ENCODE data around the gene TRPC3. TPM values are rescaled to one million over a fixed set of nuclear protein-coding genes. Genes with fewer than 3 reads are reported as not detected.

Gene TRPC3
- total RNA-seq, 2 experiments from 2014 or later = 2.0 to 2.5 TPM

DNA sequence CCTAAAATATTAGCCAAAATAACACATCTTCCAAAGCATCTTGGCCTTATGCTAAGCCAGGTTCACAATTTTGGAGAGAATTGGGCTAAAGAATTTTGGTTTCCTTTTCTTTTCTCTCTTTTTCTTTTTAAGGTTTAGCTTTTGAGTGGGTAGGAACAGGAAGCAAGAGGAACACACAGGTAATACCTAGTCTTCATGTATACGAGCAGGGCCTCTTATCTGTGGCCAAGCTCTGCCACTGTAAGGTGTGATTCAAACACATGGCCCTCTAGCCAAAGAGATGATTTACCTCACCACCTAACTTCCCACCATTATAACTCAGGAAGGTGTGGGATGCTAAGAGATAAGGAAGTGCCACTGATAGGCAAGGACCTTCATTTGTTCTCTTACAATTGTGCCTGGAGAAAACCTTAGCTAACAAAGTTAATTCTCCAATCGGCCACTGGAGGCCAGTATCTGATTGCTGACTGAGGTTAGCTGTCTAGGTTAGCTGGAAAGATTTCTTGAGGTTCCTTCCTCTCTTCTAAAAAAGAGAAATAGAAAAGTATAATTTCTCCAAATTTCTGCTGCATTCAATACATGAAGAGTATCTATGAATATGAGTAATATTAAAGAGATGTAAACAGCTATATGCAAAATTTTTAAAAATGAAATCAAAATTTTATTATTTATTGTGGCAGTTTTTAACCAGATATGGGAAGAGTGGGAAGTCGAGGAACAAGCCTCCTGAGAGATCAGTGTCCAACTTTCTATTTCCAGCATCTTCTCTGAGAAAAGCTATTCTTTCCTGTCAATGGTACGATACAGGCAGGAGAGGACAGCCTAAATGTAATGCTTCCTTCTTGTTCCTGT, 51.5 kb downstream of the TRPC3 start:
- CTCF ChIA-PET = interaction anchor here (0.5 to 2.4 kb wide), 37 partner anchors 8 to 819 kb away, joined by 3 to 27 read pairs (median 4); partner anchors contain the start of gene BBS7
- Mint-ChIP-seq H3K36me3 (ENCODE audit: low read depth) (no peaks in the 10 kb centered on the region), H3K9me3 (no peaks in the 10 kb centered on the region), H3K4me3 (no peak overlapping the region), H3K27ac (no peak overlapping the region), H3K4me1 (ENCODE audit: low read depth) (peaks cover 10% of the 10 kb centered on the region), H3K27me3 (ENCODE audit: low read depth) (no peaks in the 10 kb centered on the region)
- intact Hi-C loops (cut with micrococcal nuclease) = loop anchor here (1.0 to 5.0 kb wide), 10 partner anchors 50 to 1032 kb away; partner anchors contain the start of gene BLTP1
- DNase-seq = peak; percentile 79

DNA sequence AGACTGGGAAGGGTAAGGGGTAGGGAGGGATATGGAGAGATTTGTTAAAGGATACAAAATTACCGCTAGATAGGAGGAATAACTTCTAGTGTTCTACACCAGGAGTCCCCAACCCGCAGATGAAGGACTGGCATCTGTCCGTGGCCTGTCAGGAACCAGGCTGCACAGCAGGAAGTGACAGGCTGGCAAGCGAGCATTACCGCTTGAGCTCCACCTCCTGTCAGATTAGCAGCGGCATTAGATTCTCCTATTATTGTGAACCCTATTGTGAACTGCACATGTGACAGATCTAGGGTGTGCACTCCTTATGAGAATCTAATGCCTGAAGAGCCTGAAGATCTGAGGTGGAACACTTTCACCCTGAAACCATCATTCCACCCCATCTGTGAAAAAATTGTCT, 53.7 kb downstream of the TRPC3 start:
- no peaks in the 10 kb centered on the region for H3K9me3 Mint-ChIP-seq
- intact Hi-C loops (cut with micrococcal nuclease) = loop anchor here (1.0 kb wide), 1 partner anchor 28 kb away; the partner anchor contains the start of gene BBS7
- H3K4me3 Mint-ChIP-seq = peak overlapping the region; percentile 58
- H3K36me3 Mint-ChIP-seq (ENCODE audit: low read depth) = no peaks in the 10 kb centered on the region
- CTCF ChIA-PET = interaction anchor here (0.8 kb wide), 1 partner anchor 9 kb away, joined by 3 read pairs; no protein-coding TSS in a partner anchor
- DNase-seq = peak; percentile 51
- no peaks in the 10 kb centered on the region for H3K27me3 Mint-ChIP-seq (ENCODE audit: low read depth)
- H3K27ac Mint-ChIP-seq = no peak overlapping the region
- H3K4me1 Mint-ChIP-seq (ENCODE audit: low read depth) = peaks cover 10% of the 10 kb centered on the region

DNA sequence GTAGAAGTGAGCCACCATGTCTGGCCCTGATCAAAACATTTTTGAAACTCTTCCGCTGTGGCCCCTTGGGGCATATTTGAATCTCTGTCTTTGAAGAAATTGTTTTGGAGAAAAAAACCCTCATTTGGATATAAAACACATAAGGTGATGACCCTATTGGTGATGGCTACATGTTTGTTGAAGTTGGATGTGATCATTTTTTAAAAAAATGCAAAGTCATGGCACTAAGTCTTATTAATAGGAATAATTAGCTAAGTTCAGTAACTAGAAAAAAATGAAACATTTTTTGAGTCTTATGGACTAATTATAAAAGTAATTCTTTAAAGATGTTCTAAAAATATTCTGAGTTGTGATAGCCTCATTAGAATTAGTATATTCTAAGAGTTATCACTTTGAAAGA, 63.7 kb downstream of the TRPC3 start:
- Mint-ChIP-seq H3K4me3 (no peak overlapping the region), H3K36me3 (ENCODE audit: low read depth) (no peaks in the 10 kb centered on the region), H3K9me3 (no peaks in the 10 kb centered on the region), H3K27ac (no peak overlapping the region), H3K4me1 (ENCODE audit: low read depth) (peaks cover 5% of the 10 kb centered on the region), H3K27me3 (ENCODE audit: low read depth) (peaks cover 12% of the 10 kb centered on the region)
- intact Hi-C loops (cut with micrococcal nuclease) = no loop called here
- DNase-seq = no peak
- CTCF ChIA-PET = interaction anchor here (0.6 kb wide), 1 partner anchor 860 kb away, joined by 4 read pairs; no protein-coding TSS in a partner anchor

DNA sequence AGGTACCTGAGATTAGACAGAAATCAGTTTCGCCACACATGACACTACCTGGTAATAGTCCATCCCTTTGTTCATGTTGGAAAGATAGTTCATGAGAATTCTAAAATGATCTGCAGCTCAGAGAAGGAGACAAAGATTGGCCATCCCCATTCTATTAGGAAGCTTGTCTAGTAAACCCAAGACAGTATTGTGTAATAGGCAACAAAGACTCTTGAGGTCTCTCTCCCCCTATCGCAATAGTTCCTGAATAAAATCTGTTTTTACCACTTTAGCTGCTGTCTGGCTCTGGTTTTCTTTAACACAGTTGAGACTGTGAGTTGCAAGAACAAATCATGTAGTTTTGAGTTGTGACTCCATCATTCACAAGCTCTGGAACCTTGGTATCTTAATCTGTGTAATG, 66.7 kb downstream of the TRPC3 start:
- no peak overlapping the region for H3K27ac Mint-ChIP-seq
- no peak for DNase-seq
- H3K4me3 Mint-ChIP-seq = no peak overlapping the region
- H3K9me3 Mint-ChIP-seq = no peaks in the 10 kb centered on the region
- intact Hi-C loops (cut with micrococcal nuclease) = no loop called here
- CTCF ChIA-PET = interaction anchor here (0.6 to 2.1 kb wide), 3 partner anchors 15 to 1753 kb away, joined by 3 to 10 read pairs (median 3); no protein-coding TSS in a partner anchor
- H3K36me3 Mint-ChIP-seq (ENCODE audit: low read depth) = no peaks in the 10 kb centered on the region
- H3K4me1 Mint-ChIP-seq (ENCODE audit: low read depth) = peaks cover 5% of the 10 kb centered on the region
- H3K27me3 Mint-ChIP-seq (ENCODE audit: low read depth) = peaks cover 24% of the 10 kb centered on the region

DNA sequence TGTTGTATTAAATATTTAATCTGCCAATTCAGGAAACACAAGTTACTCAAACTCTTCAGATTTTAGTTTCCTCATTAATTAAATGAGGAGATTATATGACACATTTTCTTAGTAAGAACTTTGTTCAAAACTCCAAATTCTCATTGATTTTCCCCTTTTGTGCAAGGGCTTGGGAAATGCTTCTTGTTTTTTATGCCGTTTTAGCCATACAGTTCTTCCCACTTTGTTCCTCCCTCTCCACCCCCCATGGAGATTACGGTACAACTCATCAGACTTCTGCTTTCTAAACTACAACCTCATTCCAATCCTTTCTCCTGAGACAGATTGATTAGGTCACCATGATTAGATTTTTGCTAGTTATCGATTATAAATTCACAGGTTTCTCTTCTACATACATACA, 70.7 kb downstream of the TRPC3 start:
- Mint-ChIP-seq H3K4me3 (no peak overlapping the region), H3K27me3 (ENCODE audit: low read depth) (peaks cover 25% of the 10 kb centered on the region), H3K4me1 (ENCODE audit: low read depth) (peaks cover 5% of the 10 kb centered on the region), H3K27ac (no peak overlapping the region), H3K9me3 (no peaks in the 10 kb centered on the region), H3K36me3 (ENCODE audit: low read depth) (no peaks in the 10 kb centered on the region)
- CTCF ChIA-PET = no interaction called here
- intact Hi-C loops (cut with micrococcal nuclease) = no loop called here
- DNase-seq = no peak

DNA sequence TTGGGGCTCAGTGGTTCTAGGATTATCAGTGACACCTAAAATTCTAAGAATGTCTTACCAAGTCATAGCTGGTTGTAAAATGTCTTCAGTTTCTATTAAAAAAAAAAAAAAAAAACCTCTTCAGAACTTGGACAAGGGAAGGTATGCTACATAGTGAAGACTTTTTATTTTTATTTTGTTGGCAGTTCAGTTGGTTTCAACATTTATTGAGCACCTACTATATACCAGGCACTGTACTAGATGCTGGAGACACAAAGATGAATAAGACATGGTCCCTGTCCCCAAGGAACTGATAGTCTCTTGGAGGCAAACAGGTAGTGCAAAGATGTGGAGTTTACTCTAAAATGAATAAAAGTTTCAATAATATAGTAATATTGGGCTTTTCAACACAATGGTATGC, 72.7 kb downstream of the TRPC3 start:
- H3K4me3 Mint-ChIP-seq = no peak overlapping the region
- peaks cover 27% of the 10 kb centered on the region for H3K27me3 Mint-ChIP-seq (ENCODE audit: low read depth)
- DNase-seq = no peak
- H3K27ac Mint-ChIP-seq = no peak overlapping the region
- intact Hi-C loops (cut with micrococcal nuclease) = no loop called here
- H3K9me3 Mint-ChIP-seq = no peaks in the 10 kb centered on the region
- H3K36me3 Mint-ChIP-seq (ENCODE audit: low read depth) = no peaks in the 10 kb centered on the region
- CTCF ChIA-PET = interaction anchor here (0.6 kb wide), 1 partner anchor 126 kb away, joined by 3 read pairs; no protein-coding TSS in a partner anchor
- no peaks in the 10 kb centered on the region for H3K4me1 Mint-ChIP-seq (ENCODE audit: low read depth)

DNA sequence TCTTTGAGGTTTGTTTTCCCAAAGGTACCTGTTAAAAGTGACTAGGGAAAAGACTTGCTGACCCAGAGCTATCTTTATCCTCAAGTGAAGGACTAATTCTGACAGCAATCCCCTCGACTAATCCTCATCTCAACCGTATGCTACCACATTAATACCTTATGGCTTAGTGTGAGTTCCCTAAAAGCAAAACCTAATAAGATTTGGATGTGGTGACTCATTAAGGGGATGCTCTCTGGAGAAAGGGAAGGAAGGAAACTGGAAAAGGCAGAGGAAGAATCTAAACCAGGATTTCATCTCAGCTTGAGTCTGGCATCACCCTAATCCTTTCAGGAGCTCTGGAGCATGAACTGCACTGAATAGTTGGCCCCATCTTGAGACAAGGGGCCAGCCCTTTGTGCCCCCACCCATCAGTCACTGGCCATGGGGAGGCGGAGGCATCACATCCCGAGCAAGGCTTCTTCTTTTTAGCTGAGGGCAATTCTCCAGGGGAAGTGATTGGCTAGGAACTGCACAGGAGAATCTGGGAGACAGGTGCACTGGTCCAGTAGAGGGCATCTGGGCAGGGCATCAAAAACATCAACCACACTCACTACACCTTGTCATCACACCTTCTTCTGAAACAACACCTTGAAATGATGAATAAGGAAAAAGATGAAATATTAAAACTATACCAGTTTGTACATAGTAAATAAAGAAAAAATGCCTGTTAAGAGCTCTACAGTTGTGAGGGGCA, 74.7 kb downstream of the TRPC3 start:
- Mint-ChIP-seq H3K27ac (no peak overlapping the region), H3K9me3 (no peaks in the 10 kb centered on the region), H3K27me3 (ENCODE audit: low read depth) (peaks cover 31% of the 10 kb centered on the region), H3K36me3 (ENCODE audit: low read depth) (no peaks in the 10 kb centered on the region), H3K4me1 (ENCODE audit: low read depth) (peaks cover 6% of the 10 kb centered on the region), H3K4me3 (no peak overlapping the region)
- no peak for DNase-seq
- CTCF ChIA-PET = no interaction called here
- intact Hi-C loops (cut with micrococcal nuclease) = no loop called here

DNA sequence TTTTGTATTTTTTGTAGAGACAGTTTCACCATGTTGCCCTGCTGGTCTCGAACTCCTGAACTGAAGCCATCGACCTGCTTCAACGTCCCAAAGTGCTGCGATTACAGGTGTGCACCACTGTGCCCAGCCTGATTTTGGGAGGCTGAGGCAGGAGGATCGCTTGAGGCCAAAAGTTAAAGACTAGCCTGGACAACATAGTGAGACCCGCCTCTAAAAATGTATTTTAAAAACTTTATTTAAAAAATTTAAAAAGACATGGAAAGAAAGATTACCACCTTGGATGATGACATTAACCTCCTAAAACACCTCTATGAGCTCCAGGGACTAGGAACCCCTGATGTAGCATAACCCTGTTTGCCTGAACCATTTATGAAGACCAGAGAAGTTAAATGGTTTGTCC, 75.8 kb downstream of the TRPC3 start:
- CTCF ChIA-PET = interaction anchor here (0.8 kb wide), 1 partner anchor 25 kb away, joined by 3 read pairs; no protein-coding TSS in a partner anchor

DNA sequence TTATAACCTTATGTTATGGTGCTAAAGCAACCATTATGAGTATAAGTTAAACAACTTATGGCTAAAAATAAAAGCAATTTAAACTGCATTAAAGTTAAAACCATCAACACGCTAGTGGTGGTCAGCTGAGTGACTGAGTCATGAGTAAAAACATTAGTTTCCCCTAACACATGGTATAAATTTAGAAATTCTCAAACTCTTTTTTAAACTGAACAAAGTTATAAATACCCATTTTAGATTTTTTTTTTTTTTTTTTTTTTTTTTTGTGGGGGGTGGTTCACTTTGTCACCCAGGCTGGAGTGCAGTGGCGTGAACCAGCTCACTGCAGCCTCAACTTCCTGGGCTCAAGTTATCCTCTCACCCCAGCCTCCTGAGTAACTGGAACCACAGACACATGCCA, 76.2 kb downstream of the TRPC3 start:
- Mint-ChIP-seq H3K9me3 (no peaks in the 10 kb centered on the region), H3K4me3 (no peak overlapping the region), H3K27me3 (ENCODE audit: low read depth) (peaks cover 27% of the 10 kb centered on the region), H3K4me1 (ENCODE audit: low read depth) (peaks cover 9% of the 10 kb centered on the region), H3K27ac (no peak overlapping the region), H3K36me3 (ENCODE audit: low read depth) (no peaks in the 10 kb centered on the region)
- intact Hi-C loops (cut with micrococcal nuclease) = no loop called here
- no peak for DNase-seq
- CTCF ChIA-PET = interaction anchor here (0.8 kb wide), 1 partner anchor 26 kb away, joined by 3 read pairs; no protein-coding TSS in a partner anchor

More for the DNA sequence above, 75.8 kb downstream of the TRPC3 start:
- Mint-ChIP-seq H3K4me1 (ENCODE audit: low read depth) (peaks cover 7% of the 10 kb centered on the region), H3K4me3 (no peak overlapping the region), H3K36me3 (ENCODE audit: low read depth) (no peaks in the 10 kb centered on the region), H3K27me3 (ENCODE audit: low read depth) (peaks cover 29% of the 10 kb centered on the region), H3K27ac (no peak overlapping the region), H3K9me3 (no peaks in the 10 kb centered on the region)
- intact Hi-C loops (cut with micrococcal nuclease) = no loop called here
- no peak for DNase-seq

DNA sequence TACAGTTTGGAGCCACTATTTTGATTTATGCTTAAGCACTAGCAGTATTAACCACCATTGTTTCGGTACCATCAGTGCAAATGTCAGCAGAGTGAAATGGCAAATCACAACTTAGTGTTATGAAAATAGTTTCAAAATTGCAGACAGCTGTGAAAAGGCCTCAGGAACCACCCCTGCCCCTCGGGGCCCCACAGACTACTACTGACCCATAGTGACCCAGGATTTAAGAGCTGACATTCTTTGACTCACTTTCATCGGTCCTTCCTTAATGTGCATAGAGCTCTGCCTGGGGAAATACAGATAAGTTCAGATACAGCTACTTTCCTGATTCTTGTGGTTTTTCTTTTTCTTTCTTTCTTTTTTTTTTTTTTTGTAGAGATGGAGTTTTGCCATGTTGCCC, 78.3 kb downstream of the TRPC3 start:
- intact Hi-C loops (cut with micrococcal nuclease) = no loop called here
- CTCF ChIA-PET = interaction anchor here (0.6 to 0.7 kb wide), 2 partner anchors 46 to 859 kb away, joined by 4 to 5 read pairs; partner anchors contain the start of gene BBS12
- H3K4me3 Mint-ChIP-seq = no peak overlapping the region
- peaks cover 1% of the 10 kb centered on the region for H3K36me3 Mint-ChIP-seq (ENCODE audit: low read depth)
- peaks cover 16% of the 10 kb centered on the region for H3K4me1 Mint-ChIP-seq (ENCODE audit: low read depth)
- no peak overlapping the region for H3K27ac Mint-ChIP-seq
- H3K27me3 Mint-ChIP-seq (ENCODE audit: low read depth) = peaks cover 19% of the 10 kb centered on the region
- H3K9me3 Mint-ChIP-seq = no peaks in the 10 kb centered on the region
- peak; percentile 21 for DNase-seq

DNA sequence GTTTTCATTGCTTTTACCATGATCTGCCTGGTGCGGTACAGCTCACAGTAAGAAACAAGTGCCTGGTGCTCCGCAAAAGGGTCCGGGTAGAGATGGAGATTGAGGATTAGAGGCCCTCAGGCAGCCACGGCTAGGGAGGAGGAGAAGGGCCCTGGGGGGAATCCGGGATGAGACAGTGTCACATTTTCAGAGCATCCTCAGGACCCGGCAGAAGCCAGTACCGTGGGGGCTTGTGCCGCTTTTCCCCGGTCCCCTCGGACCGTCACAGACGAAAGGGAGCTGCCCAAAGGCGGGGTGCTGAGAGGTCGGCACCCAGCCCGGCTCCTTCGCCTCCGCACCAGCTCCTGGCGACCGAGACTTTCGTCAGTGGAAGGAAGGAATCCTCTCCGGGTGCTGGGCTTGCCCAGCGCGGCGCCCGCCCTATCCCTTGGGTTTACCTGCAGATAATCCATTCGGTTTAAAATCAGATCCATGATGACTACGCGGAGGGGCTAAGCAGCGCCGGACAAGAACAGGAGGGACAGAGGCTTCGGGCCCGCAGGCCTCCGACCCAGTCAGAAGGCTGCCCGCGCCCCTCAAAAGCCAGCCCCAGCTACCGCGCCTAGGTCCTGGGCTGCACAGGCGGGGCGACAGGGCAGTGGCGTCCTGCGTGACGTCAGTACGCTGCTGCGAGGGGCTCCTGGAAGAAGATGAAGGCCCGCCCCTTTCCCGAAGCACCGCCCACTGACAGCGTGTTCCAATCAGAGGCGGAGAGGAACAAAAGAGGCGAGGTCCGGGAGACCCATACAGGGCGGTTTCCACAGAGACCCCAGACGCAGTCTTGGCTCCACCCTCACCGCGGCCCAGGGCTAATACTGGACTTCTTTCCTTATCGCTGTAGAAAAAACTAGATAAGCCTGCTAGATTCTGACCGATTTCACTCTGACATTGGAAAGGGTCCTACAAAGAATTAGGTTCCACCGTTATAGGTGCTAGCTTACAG, 81.7 kb downstream of the TRPC3 start, which contains the start of gene BBS7:
BBS7 (minus strand) TSS at position 634 of the 982 bp plus-strand sequence; CDS start at position 473, 161 bp downstream.
- CTCF ChIA-PET = interaction anchor here (0.7 to 1.4 kb wide), 4 partner anchors 30 to 441 kb away, joined by 3 to 4 read pairs (median 3); no protein-coding TSS in a partner anchor
- Mint-ChIP-seq H3K27ac (peak within 1 kb of the TSS; percentile 76), H3K4me3 (peak within 1 kb of the TSS; percentile 95), H3K27me3 (ENCODE audit: low read depth) (peaks cover 11% of the 10 kb centered on the region), H3K9me3 (no peaks in the 10 kb centered on the region), H3K36me3 (ENCODE audit: low read depth) (peaks cover 21% of the 10 kb centered on the region), H3K4me1 (ENCODE audit: low read depth) (peaks cover 29% of the 10 kb centered on the region)
- peak; percentile 99 for DNase-seq
- intact Hi-C loops (cut with micrococcal nuclease) = loop anchor here (1.0 to 2.0 kb wide), 6 partner anchors 28 to 862 kb away; partner anchors contain the start of genes ANXA5, BBS12, BLTP1 and EXOSC9

Data from activated naive CD4-positive, alpha-beta T cell treated with anti-CD3 and anti-CD28 coated beads for 36 hours (primary cell).